ENCODE measurements around the gene CD300E.

CD300E gene

GRCh38 chr17:74566132-74566753 is 57.3 kb downstream of the CD300E start:
- Histone ChIP-seq H3K79me2 (ENCODE audit: control insufficient read depth, insufficient read depth, low read length, unreplicated experiment) (no peaks in the 10 kb centered on the region), H3K4me1 (ENCODE audit: control insufficient read depth, insufficient read depth, low read length, unreplicated experiment) (peaks cover 14% of the 10 kb centered on the region), H3K27me3 (ENCODE audit: insufficient read depth, low read length) (peaks cover 7% of the 10 kb centered on the region), H3K4me3 (ENCODE audit: low read depth, low read length) (no peak overlapping the region), H3K36me3 (ENCODE audit: insufficient read depth, low read length) (no peaks in the 10 kb centered on the region), H2AFZ (ENCODE audit: low read length, unreplicated experiment) (no peak overlapping the region), H3K27ac (ENCODE audit: low read depth, low read length) (no peak overlapping the region)

GRCh38 chr17:74565126-74565525 is 58.4 kb downstream of the CD300E start:
- Histone ChIP-seq H3K27me3 (ENCODE audit: insufficient read depth, low read length) (peaks cover 8% of the 10 kb centered on the region), H3K4me1 (ENCODE audit: control insufficient read depth, insufficient read depth, low read length, unreplicated experiment) (peaks cover 11% of the 10 kb centered on the region), H3K27ac (ENCODE audit: low read depth, low read length) (no peak overlapping the region), H2AFZ (ENCODE audit: low read length, unreplicated experiment) (no peak overlapping the region), H3K4me3 (ENCODE audit: low read depth, low read length) (no peak overlapping the region), H3K36me3 (ENCODE audit: insufficient read depth, low read length) (no peaks in the 10 kb centered on the region), H3K79me2 (ENCODE audit: control insufficient read depth, insufficient read depth, low read length, unreplicated experiment) (no peaks in the 10 kb centered on the region)

- H3K4me1 ChIP-seq (ENCODE audit: control insufficient read depth, insufficient read depth, low read length, unreplicated experiment), result no peaks in the 10 kb centered on the region
- no peak overlapping the region for H3K4me3 ChIP-seq (ENCODE audit: low read depth, low read length)
- peaks cover 13% of the 10 kb centered on the region for H3K27me3 ChIP-seq (ENCODE audit: insufficient read depth, low read length)
- H3K36me3 ChIP-seq (ENCODE audit: insufficient read depth, low read length), result no peaks in the 10 kb centered on the region
- H3K79me2 ChIP-seq (ENCODE audit: control insufficient read depth, insufficient read depth, low read length, unreplicated experiment), result no peaks in the 10 kb centered on the region
- H2AFZ ChIP-seq (ENCODE audit: low read length, unreplicated experiment), result no peak overlapping the region
- H3K27ac ChIP-seq (ENCODE audit: low read depth, low read length), result no peak overlapping the region
Observed at GRCh38 chr17:74563358-74563757, 60.2 kb downstream of the CD300E start.

GRCh38 chr17:74561586-74561985 is 62.0 kb downstream of the CD300E start:
- H3K27ac ChIP-seq (ENCODE audit: low read depth, low read length), result no peak overlapping the region
- no peaks in the 10 kb centered on the region for H3K4me1 ChIP-seq (ENCODE audit: control insufficient read depth, insufficient read depth, low read length, unreplicated experiment)
- H3K36me3 ChIP-seq (ENCODE audit: insufficient read depth, low read length), result no peaks in the 10 kb centered on the region
- no peak overlapping the region for H2AFZ ChIP-seq (ENCODE audit: low read length, unreplicated experiment)
- H3K79me2 ChIP-seq (ENCODE audit: control insufficient read depth, insufficient read depth, low read length, unreplicated experiment), result no peaks in the 10 kb centered on the region
- peaks cover 24% of the 10 kb centered on the region for H3K27me3 ChIP-seq (ENCODE audit: insufficient read depth, low read length)
- no peak overlapping the region for H3K4me3 ChIP-seq (ENCODE audit: low read depth, low read length)

Data from ACC112 (cell line).